Measurements from ENCODE around the gene MYO10.
A peak's percentile ranks its signal among the peaks of the same experiment; 100 is the strongest.

MYO10 gene

DNA sequence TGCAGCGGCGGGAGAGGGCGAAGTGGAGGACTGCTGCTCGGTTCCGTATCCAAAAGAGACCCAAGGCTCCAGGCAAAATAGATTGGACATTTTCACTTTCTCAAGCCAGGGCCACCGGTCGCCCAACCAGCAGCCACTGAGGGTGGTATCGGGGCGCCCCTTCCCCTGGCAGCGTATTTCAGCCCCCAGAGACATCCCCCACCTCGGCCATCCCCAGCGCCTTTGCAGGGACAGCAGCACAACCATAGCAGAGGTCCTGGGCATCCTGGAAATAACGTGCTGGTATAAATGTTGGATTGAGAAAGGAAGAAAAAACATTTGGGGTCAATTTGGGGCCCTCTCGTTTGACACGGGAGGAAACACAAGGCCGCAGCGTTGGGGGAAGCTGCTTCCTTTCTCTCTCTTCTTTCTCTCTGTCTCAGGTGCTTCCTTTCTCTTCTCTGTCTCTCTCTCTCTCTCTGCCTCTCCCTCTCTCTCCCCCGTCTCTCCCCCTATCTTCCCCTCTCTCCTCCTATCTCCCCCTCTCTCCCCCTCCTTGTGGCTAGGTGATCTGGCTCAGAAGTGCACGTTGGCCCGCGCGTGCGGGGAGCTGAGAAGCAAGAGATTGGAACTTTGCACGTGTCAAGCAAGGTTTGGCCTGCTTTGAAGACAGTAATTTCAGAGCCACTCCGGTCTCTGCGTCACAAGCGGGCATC is 318.7 kb downstream of the MYO10 start:
- peak; percentile 32 for DNase-seq (ENCODE audit: low read depth)

DNA sequence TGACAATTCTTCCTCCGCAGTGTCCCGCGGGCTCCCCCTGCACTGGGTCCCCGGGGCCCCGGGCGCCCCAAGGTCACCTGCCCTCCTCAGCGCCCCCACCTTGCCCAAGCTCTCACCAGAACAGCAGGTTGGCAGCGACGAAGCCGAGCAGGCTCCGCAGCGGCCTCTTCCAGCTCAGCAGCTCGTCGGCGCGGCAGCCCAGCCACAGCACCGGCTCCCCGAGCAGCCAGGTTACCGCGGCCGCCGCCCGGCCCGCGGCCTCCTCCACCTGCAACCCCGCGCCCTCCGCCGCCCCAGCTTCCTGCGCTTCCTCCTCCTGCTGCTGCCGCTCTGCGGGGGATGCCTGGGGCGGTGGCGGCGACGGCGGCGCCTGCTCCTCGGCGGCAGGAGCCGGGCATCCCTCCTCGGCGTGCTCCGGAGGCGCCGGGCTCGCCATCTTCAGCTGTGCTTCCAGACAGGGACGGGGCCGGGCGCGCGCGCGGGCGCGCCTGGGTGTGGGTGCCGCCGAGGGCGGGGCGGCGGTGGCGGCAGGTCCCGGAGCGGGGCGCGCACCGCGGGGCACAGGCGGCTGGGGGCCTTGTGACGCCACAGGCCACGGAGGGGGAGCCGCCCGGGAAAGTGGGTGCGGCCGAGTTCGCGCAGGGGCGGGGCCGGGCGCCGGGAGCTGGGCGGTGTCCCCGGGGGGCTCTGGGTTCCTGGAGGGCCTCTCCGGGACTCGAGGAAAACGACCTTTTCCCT is 319.4 kb downstream of the MYO10 start, which contains the start of gene RETREG1:
TSS of gene RETREG1 (minus strand) at position 462 of the 738 bp plus-strand sequence. CDS start at position 436, 26 bp downstream.
- peak; percentile 80 for DNase-seq (ENCODE audit: low read depth)

DNA sequence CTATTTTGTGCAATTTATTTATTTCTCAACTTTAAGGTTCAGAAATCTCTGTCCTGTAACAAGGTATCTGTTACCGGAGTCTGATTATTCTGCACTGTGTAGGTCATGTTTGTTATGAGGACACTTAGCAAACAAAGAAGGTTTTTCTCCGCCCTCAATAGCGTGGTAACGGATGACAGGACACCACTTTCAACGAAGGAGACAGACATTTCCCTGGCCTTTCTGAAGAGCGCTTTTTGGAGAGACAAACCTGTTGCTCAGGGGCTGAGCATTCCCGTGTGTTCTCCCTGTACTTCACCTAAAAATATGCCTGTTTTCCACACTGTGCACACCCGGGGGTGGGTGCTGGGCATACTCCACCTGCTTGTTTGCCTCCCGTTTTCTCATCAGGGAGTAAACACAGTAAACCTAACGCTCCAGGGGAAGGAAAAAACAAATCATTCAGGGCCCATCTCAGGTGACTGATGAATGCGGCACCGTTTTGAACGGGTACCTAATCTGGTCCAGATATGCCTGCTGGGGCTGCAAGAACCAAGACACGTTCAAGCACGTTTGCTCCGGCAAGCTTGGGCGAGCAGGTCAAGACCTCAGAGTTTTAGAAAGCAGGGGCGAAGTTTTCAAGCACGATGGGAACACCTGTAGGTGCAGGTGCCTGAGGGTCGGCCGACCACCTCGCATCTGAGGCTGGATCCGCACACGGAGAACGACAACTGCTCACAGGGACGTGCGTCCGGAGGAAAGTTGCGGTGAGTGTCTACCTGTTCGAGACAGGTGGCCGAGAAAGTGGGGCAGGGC is 320.1 kb downstream of the MYO10 start:
- no peak for DNase-seq (ENCODE audit: low read depth)

- no peak for DNase-seq (ENCODE audit: low read depth)
Observed at GRCh38 chr5:16612007-16612406, 324.1 kb downstream of the MYO10 start.

Data from activated T-cell treated with anti-CD3 and anti-CD28 coated beads for 48 hours (primary cell).